ENCODE measurements around the gene SLC12A7. TPM values are rescaled to one million over a fixed set of nuclear protein-coding genes. Genes with fewer than 3 reads are reported as not detected.
"Not testable (repeated sequence)": the region's sequence is repeated elsewhere in the genome, so short reads cannot be mapped to it uniquely, and the experiment has no call there.

Gene SLC12A7
- total RNA-seq, 4 donors from 2014 or later: 10.6 to 32.2 (median 18.1) TPM

GRCh38 chr5:1065143-1065750, 46.6 kb downstream of the SLC12A7 start:
- 86 to 87% methylated on average over 23 to 26 of the region's 26 CpGs for WGBS, 2 donors
- H3K4me3 ChIP-seq (ENCODE audit: low read depth, poor library complexity, severe bottlenecking): no peak overlapping the region
- intact Hi-C loops (cut with DNase I; ENCODE audit: low total_unique reads): no loop called here
- TF ChIP-seq CTCF (IDR thresholded peaks at IDR 0.05): no peak
- TF ChIP-seq POLR2A (IDR thresholded peaks at IDR 0.05): no peak
- no peak for DNase-seq (ENCODE audit: low spot score in 2 of 2)

GRCh38 chr5:1064383-1065142, 47.3 kb downstream of the SLC12A7 start:
- WGBS, 2 donors: 87 to 89% methylated on average over 48 to 49 of the region's 49 CpGs
- intact Hi-C loops (cut with DNase I; ENCODE audit: low total_unique reads): no loop called here
- DNase-seq (ENCODE audit: low spot score in 2 of 2): no peak
- TF ChIP-seq CTCF (IDR thresholded peaks at IDR 0.05): no peak
- TF ChIP-seq POLR2A (IDR thresholded peaks at IDR 0.05): no peak
- H3K4me3 ChIP-seq (ENCODE audit: low read depth, poor library complexity, severe bottlenecking): no peak overlapping the region

GRCh38 chr5:1063661-1064382, 48.0 kb downstream of the SLC12A7 start:
- intact Hi-C loops (cut with DNase I; ENCODE audit: low total_unique reads): no loop called here
- DNase-seq (ENCODE audit: low spot score in 2 of 2): no peak
- H3K4me3 ChIP-seq (ENCODE audit: low read depth, poor library complexity, severe bottlenecking): no peak overlapping the region
- TF ChIP-seq POLR2A (IDR thresholded peaks at IDR 0.05): no peak
- no peak for TF ChIP-seq CTCF (IDR thresholded peaks at IDR 0.05)
- WGBS, 2 donors: 94% methylated on average over 34 to 47 of the region's 56 CpGs

- intact Hi-C loops (cut with DNase I; ENCODE audit: low total_unique reads): no loop called here
- no peak for DNase-seq (ENCODE audit: low spot score in 2 of 2)
- no peak overlapping the region for H3K4me3 ChIP-seq (ENCODE audit: low read depth, poor library complexity, severe bottlenecking)
- no peak for TF ChIP-seq POLR2A (IDR thresholded peaks at IDR 0.05)
- TF ChIP-seq CTCF (IDR thresholded peaks at IDR 0.05): no peak
- 90 to 96% methylated on average over 35 to 36 of the region's 36 CpGs for WGBS, 2 donors
These were observed 48.9 kb downstream of the SLC12A7 start for GRCh38 chr5:1062761-1063568.

GRCh38 chr5:1061916-1062315, 49.9 kb downstream of the SLC12A7 start:
- 84 to 94% methylated on average over 10 of the region's 10 CpGs for WGBS, 2 donors
- no peak for TF ChIP-seq CTCF (IDR thresholded peaks at IDR 0.05)
- TF ChIP-seq POLR2A (IDR thresholded peaks at IDR 0.05): no peak
- intact Hi-C loops (cut with DNase I; ENCODE audit: low total_unique reads): no loop called here
- H3K4me3 ChIP-seq (ENCODE audit: low read depth, poor library complexity, severe bottlenecking): no peak overlapping the region
- DNase-seq (ENCODE audit: low spot score in 2 of 2): no peak

- DNase-seq (ENCODE audit: low spot score in 2 of 2); H3K4me3 ChIP-seq (ENCODE audit: low read depth, poor library complexity, severe bottlenecking); intact Hi-C loops (cut with DNase I; ENCODE audit: low total_unique reads): not testable (repeated sequence)
- WGBS, 2 donors: 91 to 95% methylated on average over 17 to 20 of the region's 43 CpGs
These were observed 50.6 kb downstream of the SLC12A7 start for GRCh38 chr5:1061292-1061691.
